Bronchial smooth muscle cell (primary cell): ENCODE results near the gene TENT4A. TPM values are rescaled to one million over a fixed set of nuclear protein-coding genes. Genes with fewer than 3 reads are reported as not detected.

Experiments
- total RNA-seq: library from RNA; depleted of rRNA; stranded (reverse); fragments of >200 nt; gene quantifications from 2 replicates; pipeline ENCODE4 v1.2.1, GENCODE V29; 2014

Gene TENT4A
- total RNA-seq, result 7.1 and 7.8 TPM in 2 replicates

DNA sequence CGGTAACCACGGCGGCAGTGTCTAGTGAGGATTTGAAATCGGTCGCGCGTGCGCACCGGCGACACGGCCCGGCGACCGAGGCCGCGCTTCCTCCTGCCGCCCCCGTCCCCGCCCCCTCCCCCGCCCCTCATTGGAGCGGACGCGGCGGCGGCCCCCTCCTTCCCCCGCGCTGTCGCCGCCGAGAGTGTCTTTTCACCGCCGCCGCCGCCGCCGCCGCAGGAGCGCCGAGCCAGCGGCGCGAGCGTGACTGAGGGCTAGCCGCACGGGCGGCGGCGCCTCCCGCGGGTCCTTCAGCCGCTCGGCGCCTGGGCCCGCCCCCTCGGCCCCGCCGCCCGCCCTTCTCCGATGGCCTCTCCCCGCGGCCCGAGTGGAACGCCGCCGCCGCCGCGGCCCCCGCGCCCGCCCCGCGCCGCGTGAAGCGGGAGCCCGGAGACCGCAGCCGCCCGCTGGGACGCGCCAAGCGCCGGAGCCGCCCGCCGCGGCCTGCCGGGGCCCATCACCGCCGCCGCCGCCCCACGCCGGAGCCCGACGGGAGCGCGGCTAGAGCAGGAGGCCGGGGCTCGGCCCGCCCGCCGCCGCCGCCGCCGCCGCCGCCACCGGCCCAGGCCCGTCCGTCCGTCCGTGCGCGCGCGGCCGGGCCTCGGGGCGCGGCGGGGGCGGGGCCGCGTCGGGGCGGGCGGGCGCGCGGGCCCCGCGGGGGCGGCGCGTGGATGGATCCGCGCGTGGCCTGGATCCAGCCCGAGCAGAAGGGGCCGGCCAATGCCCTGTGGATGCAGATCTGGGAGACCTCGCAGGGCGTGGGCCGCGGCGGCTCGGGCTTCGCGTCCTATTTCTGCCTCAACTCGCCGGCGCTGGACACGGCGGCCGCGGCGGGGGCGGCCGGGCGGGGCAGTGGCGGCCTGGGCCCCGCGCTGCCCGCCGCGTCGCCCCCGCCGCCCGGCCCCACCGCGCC, at the start of gene TENT4A:
Gene TENT4A (plus strand): TSS at position 159 of the 952 bp plus-strand sequence. CDS start 552 bp downstream, at position 711.

Other genes with a start within 250 kb of the TENT4A start
- 32.2 and 35.8 TPM in 2 replicates for gene NSUN2, start 80.4 kb upstream of the TENT4A start, total RNA-seq
- 13.6 and 26.8 TPM in 2 replicates for gene SRD5A1, start 80.0 kb upstream of the TENT4A start, total RNA-seq